ENCODE data around the gene ZNF563. TPM values are rescaled to one million over a fixed set of nuclear protein-coding genes. Genes with fewer than 3 reads are reported as not detected.
A peak's percentile ranks its signal among the peaks of the same experiment; 100 is the strongest.
"Not testable (repeated sequence)": the region's sequence is repeated elsewhere in the genome, so short reads cannot be mapped to it uniquely, and the experiment has no call there.

The ZNF563 gene
- polyA plus RNA-seq (ENCODE audit: insufficient read depth in 1 of 5, insufficient read length in 5 of 5, low replicate concordance in 1 of 5): 1 to 10 TPM; 4.0 to 6.8 (median 5.0) TPM
- long read RNA-seq, donor 1: 0 reads
- long read RNA-seq, donor 2, partial matches to known transcripts: 0 of 2 reads
- long read RNA-seq, donor 2, other reads (novel, unspliced or antisense): 0 of 2 reads
- long read RNA-seq, donor 3, partial matches to known transcripts: 0 of 1 reads
- long read RNA-seq, donor 3, other reads (novel, unspliced or antisense): 0 of 1 reads
- long read RNA-seq, donor 4, partial matches to known transcripts: 0 of 3 reads
- long read RNA-seq, donor 4, other reads (novel, unspliced or antisense): 0 of 3 reads
- long read RNA-seq, donor 5, partial matches to known transcripts: 0 of 1 reads
- long read RNA-seq, donor 5, other reads (novel, unspliced or antisense): 0 of 1 reads
- long read RNA-seq, donor 6, partial matches to known transcripts: 0 of 2 reads
- long read RNA-seq, donor 6, other reads (novel, unspliced or antisense): 0 of 2 reads
- long read RNA-seq, donor 7: 0 reads
- long read RNA-seq, donor 8: 0 reads

GRCh38 chr19:12333162-12334159, at the start of gene ZNF563:
Gene ZNF563 (minus strand): TSS chr19:12333633. CDS start chr19:12333482, 151 bp downstream.
- peak; percentile 95 to 96 for DNase-seq

GRCh38 chr19:12380444-12380737, 47.0 kb upstream of the ZNF563 start:
- no peak for DNase-seq

DNA sequence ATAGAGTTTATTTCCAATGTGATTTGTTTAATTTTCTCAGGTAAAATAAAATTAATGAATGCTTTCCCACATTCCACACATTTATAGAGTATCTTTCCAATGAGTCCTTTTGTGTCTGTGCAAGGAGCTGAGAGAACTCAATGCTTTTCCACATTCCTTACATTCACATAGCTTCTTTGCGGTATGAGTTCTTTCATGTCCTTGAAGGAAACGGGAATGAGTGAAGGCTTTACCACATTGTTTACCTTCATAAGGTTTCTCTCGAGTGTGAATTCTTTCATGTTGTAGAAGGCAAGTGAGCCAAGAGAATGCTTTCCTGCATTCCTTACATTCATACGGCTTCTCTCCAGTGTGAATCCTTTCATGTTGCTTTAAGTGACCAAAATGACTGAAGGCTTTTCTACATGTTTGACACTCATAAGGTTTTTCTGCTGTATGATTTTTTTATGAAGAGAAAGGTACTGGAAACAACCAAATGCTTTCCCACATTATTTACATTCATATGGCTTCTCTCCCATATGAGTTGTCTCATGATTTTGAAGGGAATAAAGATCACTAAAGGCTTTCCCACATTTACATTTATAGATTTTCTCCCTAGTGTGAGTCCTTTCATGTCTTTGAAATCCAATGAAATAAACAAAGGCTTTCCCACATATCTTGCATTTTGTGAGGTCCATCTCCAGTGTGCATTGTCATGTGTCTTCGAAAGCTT, 46.5 kb upstream of the ZNF563 start:
- no peak for DNase-seq

DNA sequence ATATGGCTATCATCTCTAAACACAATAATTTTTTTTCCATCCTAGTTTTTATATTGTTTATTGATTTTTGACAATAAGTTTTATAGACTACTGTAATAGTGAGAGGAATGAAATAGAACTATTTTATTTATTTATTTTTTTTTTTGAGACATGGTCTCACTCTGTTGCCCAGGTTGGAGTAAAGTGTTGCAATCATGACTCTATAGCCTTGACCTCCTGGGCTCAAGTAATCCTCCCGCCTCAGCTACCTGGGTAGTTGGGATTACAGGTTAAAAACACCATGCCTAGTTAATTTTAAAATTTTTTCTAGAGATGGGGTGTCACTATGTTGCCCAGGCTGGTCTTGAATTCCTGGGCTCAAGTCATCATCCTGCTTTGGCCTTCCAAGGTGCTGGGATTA, 40.6 kb upstream of the ZNF563 start:
- no peak for DNase-seq

DNA sequence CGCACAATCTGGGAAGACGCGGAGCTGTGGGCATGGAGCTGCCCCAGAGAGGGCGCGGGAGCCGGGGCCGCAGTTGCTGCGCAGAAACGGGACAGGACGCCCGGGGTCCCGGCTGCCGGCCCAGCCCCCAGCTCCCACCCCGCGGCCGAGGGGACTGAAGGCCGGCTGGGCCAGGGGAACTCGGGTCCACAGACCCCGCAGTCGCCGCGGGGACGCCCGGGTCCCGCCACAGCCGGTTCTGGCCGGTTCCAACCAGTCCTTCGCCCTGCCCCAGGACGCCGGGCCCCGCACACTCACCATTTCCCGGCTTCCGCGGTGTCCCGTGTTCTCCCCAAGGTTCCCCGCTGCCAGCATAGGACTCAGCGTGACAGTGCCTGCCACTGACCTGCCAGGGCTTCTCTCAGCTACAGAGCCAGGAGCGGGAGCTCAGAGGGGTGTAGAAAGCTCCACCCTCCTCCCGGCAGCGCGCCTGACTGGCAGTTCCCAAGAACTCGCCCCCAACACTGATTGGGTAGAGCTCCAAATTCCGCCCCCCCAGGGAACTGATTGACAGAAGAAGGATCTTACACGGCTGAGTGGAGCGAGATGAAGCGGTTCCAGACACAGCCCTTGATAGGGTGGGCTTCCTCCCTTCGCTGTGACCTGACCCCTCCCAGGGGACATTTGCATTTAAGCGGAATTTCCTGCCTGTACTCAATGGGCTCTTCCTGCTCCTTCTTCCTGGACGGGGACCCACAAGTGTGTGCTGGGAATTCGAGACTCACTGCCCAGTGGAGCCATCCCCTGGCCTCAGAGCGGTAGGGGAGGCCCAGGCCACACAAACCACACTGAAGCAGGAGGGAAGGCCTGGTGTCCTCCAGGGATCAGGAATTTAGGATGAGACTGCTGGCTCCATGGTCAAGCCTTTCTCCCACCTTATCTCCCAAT, 32.1 kb upstream of the ZNF563 start, which contains the start of gene ZNF442:
Gene ZNF442 (minus strand): TSS at position 448 of the 927 bp plus-strand sequence. CDS start 2,052 bp downstream, outside the sequence.
- DNase-seq: peak; percentile 97

GRCh38 chr19:12364391-12365235, 31.2 kb upstream of the ZNF563 start:
- DNase-seq: peak; percentile 16 to 28

DNA sequence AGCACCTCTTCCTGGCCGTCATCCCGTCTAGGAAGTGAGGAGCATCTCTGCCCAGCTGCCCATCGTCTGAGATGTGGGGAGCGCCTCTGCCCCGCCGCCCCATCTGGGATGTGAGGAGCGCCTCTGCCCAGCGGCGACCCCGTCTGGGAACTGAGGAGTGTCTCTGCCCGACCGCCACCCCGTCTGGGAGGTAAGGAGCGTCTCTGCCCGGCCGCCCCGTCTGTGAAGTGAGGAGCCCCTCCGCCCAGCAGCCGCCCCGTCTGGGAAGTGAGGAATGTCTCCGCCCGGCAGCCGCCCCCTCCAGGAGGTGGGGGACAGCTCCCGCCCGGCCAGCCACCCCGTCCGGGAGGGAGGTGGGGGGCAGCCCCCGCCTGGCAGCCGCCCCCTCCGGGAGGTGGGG, 28.8 kb upstream of the ZNF563 start:
- not testable (repeated sequence) for DNase-seq

GRCh38 chr19:12353375-12353774, 19.9 kb upstream of the ZNF563 start:
- DNase-seq: no peak

GRCh38 chr19:12350890-12351197, 17.4 kb upstream of the ZNF563 start:
- DNase-seq: no peak

- no peak for DNase-seq
Measured at GRCh38 chr19:12350185-12350889, 16.9 kb upstream of the ZNF563 start.

GRCh38 chr19:12346896-12347295, 13.5 kb upstream of the ZNF563 start:
- DNase-seq: no peak

DNA sequence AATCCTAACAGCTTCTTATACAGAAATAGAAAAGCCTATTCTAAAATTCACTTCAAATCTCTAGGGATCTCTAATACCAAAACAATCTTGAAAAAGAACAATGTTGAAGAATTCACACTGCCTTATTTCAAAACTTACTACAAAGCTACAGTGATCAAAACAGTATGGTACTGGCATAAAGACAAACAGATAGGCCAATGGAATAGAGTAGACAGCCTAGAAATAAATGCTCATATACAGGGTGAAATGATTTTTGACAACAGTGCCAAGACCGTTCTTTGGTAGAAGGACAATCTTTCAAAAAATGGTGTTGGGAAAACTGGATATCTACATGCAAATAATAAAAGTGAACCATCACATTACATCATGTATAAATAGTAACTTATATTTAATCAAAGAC, 11.8 kb upstream of the ZNF563 start:
- DNase-seq: no peak

- DNase-seq: no peak
Measured at GRCh38 chr19:12331211-12331941, 2.1 kb downstream of the ZNF563 start.

DNA sequence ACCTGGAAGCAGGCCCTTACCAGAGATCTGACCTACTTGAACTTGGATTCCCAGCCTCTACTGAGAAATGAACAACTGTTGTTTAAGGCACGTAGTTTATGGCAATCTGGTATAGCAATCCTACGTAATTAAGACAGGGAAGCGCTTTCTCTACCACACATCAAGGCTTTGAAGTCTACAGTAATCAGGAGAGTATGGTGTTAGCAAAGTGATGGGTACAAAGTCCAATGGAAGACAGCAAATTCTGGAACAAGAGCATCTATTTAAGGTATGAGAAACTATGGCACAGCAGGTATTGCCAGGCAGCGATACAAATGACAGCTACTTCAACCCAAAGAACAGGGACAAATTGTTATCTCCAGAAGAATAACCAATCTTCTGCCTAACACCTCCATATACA, 3.1 kb downstream of the ZNF563 start:
- no peak for DNase-seq

DNA sequence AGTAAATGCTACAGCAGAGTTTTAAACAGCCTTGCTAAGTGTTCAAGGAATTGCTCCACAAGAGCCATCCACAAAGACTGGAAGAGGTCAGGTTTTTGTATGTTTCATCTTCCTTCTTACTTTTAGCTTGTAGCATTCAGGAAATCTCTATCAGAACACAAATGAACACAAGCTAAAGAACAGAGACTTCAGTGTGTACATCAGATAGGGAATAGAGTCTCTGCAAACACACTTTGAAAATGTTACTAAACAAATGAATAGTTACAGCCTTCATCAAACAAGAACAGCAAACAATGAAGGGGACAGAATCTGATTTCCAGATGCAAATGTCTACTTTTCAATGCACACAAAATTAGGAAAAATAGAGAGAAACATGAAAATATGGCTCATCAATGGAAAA, 7.7 kb downstream of the ZNF563 start:
- no peak for DNase-seq

GRCh38 chr19:12318782-12319413, 14.5 kb downstream of the ZNF563 start:
- DNase-seq: no peak

DNA sequence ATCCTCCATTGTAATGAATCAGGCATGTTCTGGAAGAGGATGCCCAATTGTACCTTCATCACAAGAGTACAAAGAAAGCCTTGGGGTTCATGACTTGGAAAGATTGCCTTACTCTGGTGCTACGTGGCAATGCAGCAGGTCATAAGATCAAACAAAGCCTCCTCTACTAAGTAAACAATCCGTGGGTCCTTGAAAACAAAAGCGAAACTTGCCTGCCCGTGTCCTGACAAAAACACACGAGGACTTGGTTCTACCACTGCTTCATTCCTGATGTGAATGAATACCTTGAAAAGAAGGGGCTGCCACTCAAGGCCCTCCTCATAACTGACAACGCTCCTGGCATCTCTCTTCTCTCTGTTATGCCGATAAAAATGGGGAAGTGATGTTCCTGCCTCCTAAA, 18.9 kb downstream of the ZNF563 start:
- DNase-seq: no peak

DNA sequence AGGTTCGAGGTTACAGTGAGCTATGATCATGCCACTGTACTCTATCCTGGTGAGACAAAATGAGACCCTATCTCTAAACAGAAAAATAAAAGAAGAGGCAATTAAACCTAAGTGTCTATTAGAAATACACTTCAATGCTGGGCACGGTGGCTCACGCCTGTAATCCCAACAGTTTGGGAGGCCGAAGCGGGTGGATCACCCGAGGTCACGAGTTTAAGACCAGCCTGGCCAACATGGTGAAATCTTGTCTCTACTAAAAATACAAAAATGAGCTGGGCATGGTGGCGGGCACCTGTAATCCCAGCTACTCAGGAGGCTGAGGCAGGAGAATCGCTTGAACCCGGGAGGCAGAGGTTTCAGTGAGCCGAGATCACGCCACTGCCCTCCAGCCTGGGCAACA, 24.5 kb downstream of the ZNF563 start:
- not testable (repeated sequence) for DNase-seq
